Activated CD8-positive, alpha-beta memory T cell treated with anti-CD3 and anti-CD28 coated beads, Interleukin-2, amount 50 U/mL, for 1 hour (primary cell): Measurements from ENCODE around the gene DNAH8.

Source experiments
- DNase-seq: peaks from one replicate; pipeline ENCODE4 v3.0.0-alpha.2; 2020; ENCODE audit errors: extremely low read depth

DNAH8 gene

DNA sequence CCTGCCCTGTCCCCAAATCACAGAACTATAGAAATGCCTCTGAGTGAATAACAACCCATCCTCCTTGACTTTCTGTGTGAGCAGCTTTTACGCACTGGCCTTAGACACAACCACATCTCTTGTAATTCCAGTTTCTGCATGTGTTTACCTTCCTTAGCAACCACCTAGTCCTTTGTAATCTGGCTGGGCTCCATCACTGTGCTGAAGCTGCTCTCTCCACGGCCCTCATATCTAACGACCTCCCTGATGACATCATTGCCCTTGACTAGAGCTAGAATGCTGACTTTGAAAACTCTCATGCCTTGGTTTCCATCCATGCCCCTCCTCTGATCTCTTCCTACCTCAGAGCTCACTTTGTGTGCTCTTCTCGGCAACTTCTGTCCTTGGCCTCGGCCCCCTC lies 303.0 kb downstream of the DNAH8 start:
- DNase-seq = no peak

GRCh38 chr6:39020136-39020535 lies 305.0 kb downstream of the DNAH8 start:
- no peak for DNase-seq

DNA sequence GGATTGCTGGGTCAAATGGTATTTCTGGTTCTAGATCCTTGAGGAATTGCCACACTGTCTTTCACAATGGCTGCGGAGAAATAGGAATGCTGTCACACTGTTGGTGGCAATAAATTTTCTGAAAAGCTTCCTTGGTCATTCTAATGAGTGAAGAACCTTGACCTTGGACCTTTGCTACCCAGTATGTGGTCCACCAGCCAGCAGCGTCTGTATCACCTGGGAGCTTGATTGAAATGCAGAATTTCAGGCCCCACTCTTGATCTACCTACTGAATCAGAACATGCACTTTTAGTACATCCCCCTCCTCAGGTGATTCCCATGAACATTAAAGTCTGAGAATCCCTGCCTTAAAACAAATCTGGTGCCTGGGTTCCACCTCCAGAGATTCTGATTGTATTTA lies 305.9 kb downstream of the DNAH8 start:
- no peak for DNase-seq

- DNase-seq = no peak
Observed at GRCh38 chr6:39021779-39022178, 306.7 kb downstream of the DNAH8 start.

DNA sequence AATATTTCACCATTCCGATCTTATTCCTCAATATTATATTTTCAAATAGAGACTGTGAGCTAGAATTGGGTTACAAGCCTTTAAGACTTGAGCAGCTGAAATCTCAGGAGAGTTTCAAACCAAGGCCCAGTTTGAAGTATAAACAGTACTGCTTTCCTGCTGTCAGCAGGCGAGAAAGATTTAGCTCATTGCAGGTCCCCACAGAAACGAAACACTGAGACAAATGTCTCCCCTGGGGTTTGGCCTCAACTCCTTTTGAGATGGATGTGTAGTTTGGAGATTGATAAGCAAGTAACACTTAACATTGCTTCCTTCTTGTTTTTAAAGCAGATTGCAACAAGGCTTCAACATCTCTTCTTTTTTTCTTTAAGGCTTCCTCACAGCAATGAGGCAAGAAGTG lies 311.1 kb downstream of the DNAH8 start:
- no peak for DNase-seq

DNA sequence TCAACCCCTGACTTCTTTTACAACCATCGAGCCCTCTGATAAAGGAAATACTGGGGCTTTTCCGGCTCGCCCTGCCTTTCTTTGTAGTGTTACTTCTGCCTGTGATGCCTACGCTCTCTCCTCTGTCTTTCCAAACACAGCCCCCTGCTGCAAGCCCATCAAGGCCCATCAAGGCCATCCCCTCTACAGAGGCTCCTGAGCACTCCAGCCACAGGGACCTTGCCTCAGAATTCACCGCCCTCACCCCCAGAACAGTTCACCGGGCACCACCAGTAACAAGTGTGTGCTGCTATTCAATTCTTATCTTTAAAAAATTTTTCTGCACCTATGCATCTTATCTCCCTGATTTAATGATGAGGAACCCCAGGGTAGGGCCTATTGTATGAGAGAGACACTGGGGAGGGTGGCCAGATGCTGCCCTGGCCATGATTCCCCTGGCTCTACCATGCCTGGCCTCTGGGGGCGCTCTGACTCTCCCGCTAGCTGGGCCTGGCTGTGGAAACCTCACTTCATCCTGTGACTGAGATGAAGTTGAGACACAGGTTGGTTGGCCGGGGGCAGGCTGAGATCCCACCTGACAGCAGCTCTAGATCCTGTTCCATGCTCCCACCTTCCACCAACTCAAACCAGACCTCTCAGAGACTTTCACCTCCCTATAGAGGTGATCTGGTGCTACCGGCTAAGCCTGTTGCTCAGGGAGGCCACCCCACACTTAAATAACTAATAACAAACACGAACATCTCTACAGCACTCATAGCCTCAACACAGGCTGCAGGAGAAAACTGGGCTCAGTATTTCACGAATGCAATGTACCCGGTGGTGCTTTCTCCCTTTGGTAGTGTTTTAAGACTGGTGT lies 314.3 kb downstream of the DNAH8 start:
- DNase-seq = no peak

DNA sequence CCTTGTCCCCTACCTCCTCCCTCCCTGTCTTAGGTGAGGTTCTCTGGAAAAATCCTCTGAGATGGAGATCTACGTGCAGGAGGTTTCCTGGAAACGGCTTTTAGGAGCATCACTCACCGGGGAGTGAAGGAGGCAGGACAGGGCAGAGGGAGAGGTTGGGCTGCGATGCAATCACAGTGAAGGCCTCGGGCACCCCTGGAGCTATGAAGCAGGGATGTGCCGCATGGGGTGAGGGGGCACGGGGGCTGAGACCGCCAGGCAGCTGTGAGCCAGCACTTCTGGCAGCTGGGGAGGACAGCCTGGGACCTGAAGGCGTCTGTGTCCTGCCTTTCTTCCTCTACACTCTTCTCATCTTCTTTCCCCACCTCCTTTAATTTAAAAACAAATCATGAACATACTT lies 320.6 kb downstream of the DNAH8 start:
- no peak for DNase-seq

DNA sequence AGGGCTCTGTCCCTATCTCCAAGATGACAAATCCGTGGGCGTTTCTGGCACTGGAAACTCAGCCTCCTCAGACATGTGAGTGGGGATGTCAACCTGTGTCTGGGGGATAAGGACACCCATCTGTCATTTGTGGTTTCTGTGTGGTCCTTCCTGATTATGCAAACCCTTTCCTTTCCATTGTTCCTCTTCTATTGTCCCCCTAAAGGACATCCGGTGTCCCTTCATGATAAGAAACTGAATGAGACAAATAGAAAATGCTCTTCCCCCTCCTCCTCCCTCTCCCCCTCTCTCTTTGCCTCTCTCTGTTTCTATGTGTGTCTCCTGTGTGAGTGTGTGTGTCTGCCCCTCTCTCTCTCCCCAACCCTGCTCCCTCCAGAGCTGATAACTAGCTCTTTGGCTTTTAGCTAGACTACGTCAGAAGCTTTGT lies 322.0 kb downstream of the DNAH8 start:
- no peak for DNase-seq

DNA sequence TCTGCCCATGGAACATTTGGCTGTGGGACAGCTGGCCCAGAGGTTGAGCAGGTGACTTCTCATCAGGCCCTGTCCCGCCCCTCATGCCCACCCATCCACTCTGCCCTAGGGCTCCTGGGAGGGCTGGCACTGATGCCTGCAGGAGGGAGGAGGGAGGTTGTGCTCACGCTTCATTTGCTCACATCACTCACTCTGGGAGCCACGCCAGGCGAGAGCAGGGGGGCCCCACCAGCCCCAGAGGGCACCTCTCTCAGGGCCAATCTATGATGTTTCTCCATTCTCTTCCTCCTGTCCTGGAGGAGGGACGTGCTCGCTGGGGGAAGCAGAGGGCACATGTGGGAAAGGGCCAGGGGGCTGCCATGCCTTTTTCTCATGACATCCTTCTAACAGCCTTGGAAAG lies 322.6 kb downstream of the DNAH8 start:
- no peak for DNase-seq

- no peak for DNase-seq
Observed at GRCh38 chr6:39040080-39040673, 325.1 kb downstream of the DNAH8 start.

DNA sequence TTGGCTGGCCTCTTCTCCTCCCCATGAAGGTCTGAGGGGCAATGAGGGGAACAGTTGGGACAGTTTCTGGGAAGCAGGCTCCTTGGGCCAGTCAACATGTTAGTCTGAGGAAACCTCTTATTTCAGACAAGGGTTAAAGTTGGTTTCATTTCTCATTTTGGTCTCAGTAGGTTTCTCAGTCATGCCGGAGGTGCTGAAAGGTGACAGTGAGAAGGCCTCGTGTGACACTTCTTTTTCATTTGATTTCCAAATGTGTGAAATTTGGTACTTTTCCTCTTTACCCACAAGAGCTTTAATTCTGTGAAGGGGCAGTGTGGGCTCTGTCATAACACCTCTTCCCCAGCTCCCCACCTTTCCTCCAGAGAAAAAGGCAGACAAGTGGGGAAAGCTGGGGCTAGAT lies 326.0 kb downstream of the DNAH8 start:
- DNase-seq = no peak

DNA sequence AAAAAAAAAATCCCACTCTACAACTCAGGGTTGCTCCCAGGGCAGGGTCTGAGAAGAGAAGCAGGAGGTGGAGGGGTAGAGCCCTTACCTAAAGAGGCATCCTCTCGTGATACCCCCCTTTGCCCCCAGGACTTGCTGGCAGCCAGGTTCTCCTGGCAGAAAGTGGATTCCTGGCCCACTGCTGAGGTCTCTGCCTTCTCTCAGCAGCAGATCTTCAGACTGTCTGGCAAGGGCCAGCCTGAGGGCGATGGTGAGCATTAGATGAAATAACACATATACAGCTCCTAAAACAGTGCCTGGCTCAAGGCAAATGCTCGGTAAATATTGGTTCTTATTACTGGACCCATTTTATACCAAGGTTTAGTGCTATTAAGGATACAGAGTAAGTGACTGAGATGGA lies 328.7 kb downstream of the DNAH8 start:
- no peak for DNase-seq

DNA sequence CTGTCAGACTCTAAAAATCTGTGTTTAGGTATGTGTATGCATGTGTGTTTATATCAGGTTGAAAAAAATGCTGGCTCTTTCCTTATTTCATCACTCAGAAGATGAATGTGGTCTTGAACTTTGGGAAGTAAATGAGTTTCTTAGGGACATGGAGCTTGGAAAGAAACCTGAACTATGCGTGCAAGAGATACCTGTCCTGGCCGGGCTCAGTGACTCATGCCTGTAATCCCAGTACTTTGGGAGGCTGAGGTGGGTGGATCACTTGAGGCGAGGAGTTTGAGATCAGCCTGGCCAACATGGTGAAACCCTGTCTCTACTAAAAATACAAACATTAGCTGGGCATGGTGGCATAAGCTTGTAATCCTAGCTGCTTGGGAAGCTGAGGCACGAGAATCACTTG lies 329.1 kb downstream of the DNAH8 start:
- DNase-seq = no peak

- no peak for DNase-seq
Observed at GRCh38 chr6:39047434-39048327, 332.6 kb downstream of the DNAH8 start.

DNA sequence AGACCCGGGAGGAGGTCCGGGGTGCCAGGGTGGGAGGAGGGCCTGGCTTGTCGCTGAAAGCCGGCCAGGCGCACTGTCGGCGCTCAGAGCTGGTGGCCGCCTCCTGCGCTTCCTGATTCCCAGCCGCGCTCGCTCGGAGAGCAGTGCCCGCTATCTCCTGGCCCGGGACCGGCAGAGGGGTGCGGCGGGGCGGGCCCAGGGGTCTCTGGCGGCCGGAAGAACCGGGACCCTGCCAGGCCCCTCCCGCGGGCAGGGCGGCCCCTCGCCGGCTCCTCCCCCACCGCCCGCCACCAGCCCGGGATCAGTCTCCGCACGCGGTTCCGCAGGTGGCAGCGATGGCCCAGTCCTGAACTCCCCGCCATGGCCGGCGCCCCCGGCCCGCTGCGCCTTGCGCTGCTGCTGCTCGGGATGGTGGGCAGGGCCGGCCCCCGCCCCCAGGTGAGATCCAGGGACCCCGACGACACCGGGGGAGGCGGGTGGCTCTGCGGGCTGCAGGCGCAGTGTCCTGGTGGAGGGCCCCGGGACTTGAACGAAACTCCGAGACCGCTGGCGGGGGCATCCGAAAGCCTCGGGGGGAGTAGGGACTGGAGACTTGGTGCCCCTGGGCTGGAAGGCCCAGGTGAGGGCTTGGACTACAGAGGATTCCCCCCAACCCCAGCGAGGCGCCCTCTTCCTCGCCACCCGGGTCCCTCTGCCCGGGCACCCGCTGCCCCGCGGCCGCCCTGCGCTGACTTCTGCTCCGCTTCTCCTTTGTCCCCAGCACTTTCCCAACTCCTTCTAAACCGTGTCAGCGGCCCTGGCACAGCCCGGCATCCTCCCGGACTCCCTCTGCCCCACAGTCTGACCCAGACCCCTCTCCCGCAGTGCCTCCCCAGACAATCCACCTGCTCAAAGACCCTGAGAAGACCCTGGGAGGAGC lies 333.6 kb downstream of the DNAH8 start, which contains the start of gene GLP1R:
TSS of gene GLP1R (plus strand) at position 301 of the 919 bp plus-strand sequence. CDS start at position 361, 60 bp downstream.
- DNase-seq = no peak

- DNase-seq = no peak
Observed at GRCh38 chr6:39049575-39050283, 334.6 kb downstream of the DNAH8 start.

- DNase-seq = no peak
Observed at GRCh38 chr6:39050453-39051112, 335.5 kb downstream of the DNAH8 start.

DNA sequence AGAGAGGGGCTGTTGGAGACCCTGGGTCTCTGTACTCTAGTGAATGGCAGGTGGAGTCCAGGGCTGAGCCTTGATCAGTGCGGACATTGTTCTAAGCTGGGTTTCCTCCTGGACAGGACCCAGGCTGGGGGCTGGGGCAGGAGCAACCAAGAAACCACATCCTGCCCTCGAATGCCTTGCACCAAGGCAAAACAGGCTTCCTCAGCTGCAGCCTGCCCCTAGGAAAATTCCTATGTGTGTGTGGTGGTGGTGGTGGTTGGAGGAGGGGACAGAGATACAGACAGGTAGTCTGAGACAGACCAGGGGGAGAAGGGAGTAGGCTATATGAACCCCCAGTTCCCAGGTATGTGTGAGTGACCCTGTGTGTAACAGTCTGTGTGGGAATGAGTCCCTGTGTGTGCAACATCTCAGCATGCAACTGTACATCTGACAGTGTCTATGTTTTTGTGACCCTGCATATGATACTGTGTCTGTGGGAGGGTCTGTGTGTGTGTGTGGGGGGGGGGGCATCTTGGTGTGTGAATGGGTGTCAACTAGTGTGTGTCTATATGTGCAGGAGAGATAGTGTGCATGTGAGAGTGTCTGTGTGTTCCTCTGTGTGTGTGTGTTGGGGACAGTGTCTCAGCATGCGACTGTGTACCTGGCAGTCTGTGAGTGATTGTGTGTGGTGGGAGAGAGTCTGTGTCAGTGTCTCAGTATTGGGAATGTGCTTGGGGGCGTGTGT lies 336.4 kb downstream of the DNAH8 start:
- no peak for DNase-seq

- DNase-seq = no peak
Observed at GRCh38 chr6:39053016-39053624, 338.0 kb downstream of the DNAH8 start.
